ENCODE data around the gene CEP57.
A peak's percentile ranks its signal among the peaks of the same experiment; 100 is the strongest.

Gene CEP57

GRCh38 chr11:95790123-95790932 lies at the start of gene CEP57:
Gene CEP57, plus strand, starts transcription at chr11:95790498. Its CDS starts 201 bp downstream, at chr11:95790699.
- Mint-ChIP-seq H3K27me3 (no peaks in the 10 kb centered on the region), H3K4me3 (peak within 1 kb of the TSS; percentile 98 to 100), H3K27ac (peak within 1 kb of the TSS; percentile 100), H3K4me1 (peaks cover 46% of the 10 kb centered on the region), H3K9me3 (no peaks in the 10 kb centered on the region)
- DNase-seq: peak; percentile 93 to 97
- ATAC-seq: peak; percentile 80

- H3K27me3 Mint-ChIP-seq: peaks cover 47% of the 10 kb centered on the region
- DNase-seq (no peak), ATAC-seq (no peak)
- no peak overlapping the region for H3K27ac Mint-ChIP-seq
- H3K4me3 Mint-ChIP-seq: no peak overlapping the region
- H3K4me1 Mint-ChIP-seq: peaks cover 4% of the 10 kb centered on the region
- H3K9me3 Mint-ChIP-seq: no peaks in the 10 kb centered on the region
These were observed 40.2 kb upstream of the CEP57 start for GRCh38 chr11:95750101-95750500.

GRCh38 chr11:95751515-95751914 lies 38.8 kb upstream of the CEP57 start:
- H3K27ac Mint-ChIP-seq: no peak overlapping the region
- no peaks in the 10 kb centered on the region for H3K9me3 Mint-ChIP-seq
- no peak for ATAC-seq
- H3K4me3 Mint-ChIP-seq: no peak overlapping the region
- no peaks in the 10 kb centered on the region for H3K4me1 Mint-ChIP-seq
- DNase-seq: no peak
- peaks cover 53% of the 10 kb centered on the region for H3K27me3 Mint-ChIP-seq

- no peaks in the 10 kb centered on the region for H3K9me3 Mint-ChIP-seq
- no peak overlapping the region for H3K4me3 Mint-ChIP-seq
- peaks cover 14% of the 10 kb centered on the region for H3K27me3 Mint-ChIP-seq
- H3K4me1 Mint-ChIP-seq: no peaks in the 10 kb centered on the region
- DNase-seq: no peak
- ATAC-seq: no peak
- peak overlapping the region in 1 of 2 donors; percentile 17 for H3K27ac Mint-ChIP-seq
These were observed 29.4 kb upstream of the CEP57 start for GRCh38 chr11:95760941-95761340.

- Mint-ChIP-seq H3K4me1 (no peaks in the 10 kb centered on the region), H3K9me3 (no peaks in the 10 kb centered on the region), H3K4me3 (no peak overlapping the region), H3K27ac (no peak overlapping the region), H3K27me3 (peaks cover 14% of the 10 kb centered on the region)
- ATAC-seq (no peak), DNase-seq (no peak)
These were observed 27.8 kb upstream of the CEP57 start for GRCh38 chr11:95762534-95762933.

- ATAC-seq: peak; percentile 73
- H3K9me3 Mint-ChIP-seq: no peaks in the 10 kb centered on the region
These were observed 25.9 kb upstream of the CEP57 start for GRCh38 chr11:95764267-95764898.

GRCh38 chr11:95766701-95767100 lies 23.6 kb upstream of the CEP57 start:
- no peaks in the 10 kb centered on the region for H3K9me3 Mint-ChIP-seq
- no peak overlapping the region for H3K27ac Mint-ChIP-seq
- no peak for ATAC-seq

More at GRCh38 chr11:95764267-95764898, 25.9 kb upstream of the CEP57 start:
- Mint-ChIP-seq H3K4me1 (no peaks in the 10 kb centered on the region), H3K27ac (no peak overlapping the region), H3K4me3 (no peak overlapping the region), H3K27me3 (peaks cover 14% of the 10 kb centered on the region)
- no peak for DNase-seq

GRCh38 chr11:95767498-95767897 lies 22.8 kb upstream of the CEP57 start:
- no peaks in the 10 kb centered on the region for H3K9me3 Mint-ChIP-seq
- DNase-seq: no peak

More at GRCh38 chr11:95766701-95767100, 23.6 kb upstream of the CEP57 start:
- H3K27me3 Mint-ChIP-seq: peaks cover 7% of the 10 kb centered on the region
- no peak overlapping the region for H3K4me3 Mint-ChIP-seq
- no peak for DNase-seq
- H3K4me1 Mint-ChIP-seq: no peaks in the 10 kb centered on the region

GRCh38 chr11:95768521-95768920 lies 21.8 kb upstream of the CEP57 start:
- no peaks in the 10 kb centered on the region for H3K4me1 Mint-ChIP-seq
- no peak overlapping the region for H3K27ac Mint-ChIP-seq
- ATAC-seq (no peak), DNase-seq (no peak)
- H3K9me3 Mint-ChIP-seq: no peaks in the 10 kb centered on the region
- H3K27me3 Mint-ChIP-seq: no peaks in the 10 kb centered on the region
- H3K4me3 Mint-ChIP-seq: no peak overlapping the region

More at GRCh38 chr11:95767498-95767897, 22.8 kb upstream of the CEP57 start:
- Mint-ChIP-seq H3K27me3 (no peaks in the 10 kb centered on the region), H3K4me1 (no peaks in the 10 kb centered on the region), H3K4me3 (no peak overlapping the region), H3K27ac (no peak overlapping the region)
- ATAC-seq: no peak

- H3K27me3 Mint-ChIP-seq: no peaks in the 10 kb centered on the region
- no peak for DNase-seq
- H3K4me3 Mint-ChIP-seq: no peak overlapping the region
- no peak for ATAC-seq
- H3K9me3 Mint-ChIP-seq: no peaks in the 10 kb centered on the region
- H3K4me1 Mint-ChIP-seq: peaks cover 10% of the 10 kb centered on the region
- H3K27ac Mint-ChIP-seq: no peak overlapping the region
These were observed 13.4 kb upstream of the CEP57 start for GRCh38 chr11:95776859-95777258.

- DNase-seq (no peak), ATAC-seq (no peak)
- H3K4me3 Mint-ChIP-seq: no peak overlapping the region
- H3K9me3 Mint-ChIP-seq: no peaks in the 10 kb centered on the region
- no peaks in the 10 kb centered on the region for H3K27me3 Mint-ChIP-seq
- peaks cover 15% of the 10 kb centered on the region for H3K4me1 Mint-ChIP-seq
- H3K27ac Mint-ChIP-seq: no peak overlapping the region
These were observed 11.6 kb upstream of the CEP57 start for GRCh38 chr11:95778699-95779098.

- Mint-ChIP-seq H3K4me1 (peaks cover 15% of the 10 kb centered on the region), H3K27ac (no peak overlapping the region), H3K4me3 (no peak overlapping the region), H3K27me3 (no peaks in the 10 kb centered on the region), H3K9me3 (no peaks in the 10 kb centered on the region)
- DNase-seq (no peak), ATAC-seq (no peak)
These were observed 9.8 kb upstream of the CEP57 start for GRCh38 chr11:95780544-95780943.

- peak overlapping the region; percentile 98 to 100 for H3K4me3 Mint-ChIP-seq
- peaks cover 35% of the 10 kb centered on the region for H3K4me1 Mint-ChIP-seq
- no peaks in the 10 kb centered on the region for H3K27me3 Mint-ChIP-seq
- H3K27ac Mint-ChIP-seq: peak overlapping the region; percentile 100
- ATAC-seq: no peak
- no peak for DNase-seq
- H3K9me3 Mint-ChIP-seq: no peaks in the 10 kb centered on the region
These were observed 1.3 kb upstream of the CEP57 start for GRCh38 chr11:95788921-95789505.

- H3K4me1 Mint-ChIP-seq: peaks cover 41% of the 10 kb centered on the region
- DNase-seq: peak; percentile 97 to 99
- H3K27ac Mint-ChIP-seq: peak within 1 kb of the TSS; percentile 100
- H3K4me3 Mint-ChIP-seq: peak within 1 kb of the TSS; percentile 98 to 100
- H3K9me3 Mint-ChIP-seq: no peaks in the 10 kb centered on the region
- H3K27me3 Mint-ChIP-seq: no peaks in the 10 kb centered on the region
- ATAC-seq: peak; percentile 85
These were observed 684 bp upstream of the CEP57 start, which contains the start of gene FAM76B for GRCh38 chr11:95789506-95790122. Gene FAM76B, minus strand, starts transcription at chr11:95789782. Its CDS starts 304 bp downstream, at chr11:95789478.

GRCh38 chr11:95790933-95791708 lies 823 bp downstream of the CEP57 start:
- Mint-ChIP-seq H3K27me3 (no peaks in the 10 kb centered on the region), H3K4me3 (peak overlapping the region; percentile 98 to 100), H3K9me3 (no peaks in the 10 kb centered on the region), H3K27ac (peak overlapping the region; percentile 100), H3K4me1 (peaks cover 46% of the 10 kb centered on the region)
- DNase-seq: peak; percentile 53 to 72
- ATAC-seq: no peak
